A204.1 (cell line): ENCODE data around the gene PPHLN1.

Experiments used
- FAIRE-seq: peaks from 2 replicates; lab custom pipeline; 2012; peaks lifted over from hg19 to GRCh38; lab: Jason Lieb, UNC

PPHLN1 gene

GRCh38 chr12:42325653-42326474, at the start of gene PPHLN1, which contains the start of gene ZCRB1:
Gene PPHLN1, plus strand, starts transcription at chr12:42326167. Its CDS starts 9,736 bp downstream, at chr12:42335903.
Gene ZCRB1, minus strand, starts transcription at chr12:42326094. Its CDS starts 1,992 bp downstream, at chr12:42324102.
- FAIRE-seq, result no peak

DNA sequence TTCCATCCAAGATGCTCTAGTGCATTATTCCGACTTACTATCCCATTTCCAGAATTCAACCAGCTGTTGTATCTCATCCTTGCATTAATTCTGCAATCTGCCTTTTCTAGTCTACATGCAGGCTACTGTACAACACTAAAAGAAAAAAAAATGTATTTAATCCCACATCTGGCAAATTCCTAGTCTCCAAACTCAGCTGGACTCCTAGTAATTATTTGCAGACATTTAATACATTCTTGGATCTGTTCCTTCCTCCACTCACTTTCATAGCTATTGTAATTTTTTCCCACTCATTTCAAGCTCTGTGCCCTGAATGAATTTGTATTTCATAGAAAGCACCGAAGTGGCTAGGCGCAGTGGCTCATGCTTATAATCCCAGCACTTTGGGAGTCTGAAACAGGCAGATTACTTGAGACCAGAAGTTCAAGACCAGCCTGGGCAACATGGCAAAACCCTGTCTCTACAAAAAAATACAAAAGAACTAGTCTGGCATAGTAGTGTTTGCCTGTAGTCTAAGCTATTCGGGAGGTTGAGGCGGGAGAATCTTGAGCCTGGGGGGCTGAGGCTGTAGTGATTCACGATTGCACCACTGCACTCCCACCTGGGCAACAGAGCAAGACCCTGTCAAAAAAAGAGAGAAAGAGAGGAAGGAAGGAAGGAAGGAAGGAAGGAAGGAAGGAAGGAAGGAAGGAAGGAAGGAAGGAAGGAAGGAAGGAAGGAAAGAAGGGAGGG, 48.4 kb upstream of the PPHLN1 start:
- FAIRE-seq, result no peak

DNA sequence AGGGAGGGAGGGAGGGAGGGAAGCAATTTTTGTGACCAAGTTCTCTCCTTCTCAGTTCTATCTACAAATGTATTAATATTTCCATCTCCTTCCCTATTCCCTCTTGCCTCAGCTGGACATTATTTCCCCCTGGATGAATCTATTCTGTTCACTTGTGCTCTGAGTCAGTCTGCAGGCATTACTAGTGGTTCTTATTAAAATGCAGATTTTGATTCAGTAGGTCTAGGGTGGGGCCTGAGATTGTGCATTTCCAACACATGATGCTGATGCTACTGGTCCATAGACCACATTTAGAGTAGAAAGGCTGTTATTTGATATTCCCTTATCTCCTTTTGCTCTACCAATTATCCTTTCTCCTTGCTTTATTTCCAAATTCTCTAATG, 47.8 kb upstream of the PPHLN1 start:
- no peak for FAIRE-seq

DNA sequence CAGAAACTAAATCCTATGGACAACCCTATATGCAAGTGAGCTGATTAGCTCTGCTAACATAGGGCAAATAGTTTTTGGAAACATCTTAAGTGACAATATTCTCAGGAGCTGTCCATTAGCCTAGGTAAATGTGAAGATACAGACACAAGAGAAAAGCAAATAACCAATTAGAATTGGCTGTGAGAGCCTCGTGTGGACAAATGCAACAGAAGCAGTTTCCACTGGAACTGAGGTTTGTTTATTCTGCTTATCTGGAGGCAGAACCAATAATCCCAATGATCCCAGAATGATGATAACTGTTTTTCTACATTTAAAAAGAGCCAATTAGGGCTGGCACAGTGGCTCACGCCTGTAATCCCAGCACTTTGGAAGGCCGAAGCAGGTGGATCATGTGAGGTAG, 44.7 kb upstream of the PPHLN1 start:
- no peak for FAIRE-seq

- FAIRE-seq, result no peak
Observed at GRCh38 chr12:42281844-42282243, 44.1 kb upstream of the PPHLN1 start.

GRCh38 chr12:42282294-42282693, 43.7 kb upstream of the PPHLN1 start:
- no peak for FAIRE-seq

DNA sequence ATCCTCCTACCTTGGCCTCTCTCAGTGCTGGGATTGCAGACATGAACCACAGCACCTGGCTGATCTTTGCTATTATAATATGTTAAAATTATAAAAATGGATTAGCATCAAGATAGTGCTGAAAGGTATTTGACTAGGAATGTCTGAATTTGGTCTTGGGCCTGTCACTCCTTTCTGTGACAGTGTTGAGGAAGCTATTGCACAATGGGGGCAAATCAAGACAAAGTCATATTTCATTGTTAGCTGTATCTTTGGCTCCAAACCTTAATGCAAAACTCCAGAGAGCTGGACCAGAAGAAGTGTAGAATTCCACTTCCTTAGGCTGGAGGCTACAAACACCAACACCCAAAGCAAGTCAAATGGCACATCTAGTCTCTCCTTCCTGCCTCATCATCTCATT, 42.2 kb upstream of the PPHLN1 start:
- no peak for FAIRE-seq

GRCh38 chr12:42284157-42284556, 41.8 kb upstream of the PPHLN1 start:
- no peak for FAIRE-seq

DNA sequence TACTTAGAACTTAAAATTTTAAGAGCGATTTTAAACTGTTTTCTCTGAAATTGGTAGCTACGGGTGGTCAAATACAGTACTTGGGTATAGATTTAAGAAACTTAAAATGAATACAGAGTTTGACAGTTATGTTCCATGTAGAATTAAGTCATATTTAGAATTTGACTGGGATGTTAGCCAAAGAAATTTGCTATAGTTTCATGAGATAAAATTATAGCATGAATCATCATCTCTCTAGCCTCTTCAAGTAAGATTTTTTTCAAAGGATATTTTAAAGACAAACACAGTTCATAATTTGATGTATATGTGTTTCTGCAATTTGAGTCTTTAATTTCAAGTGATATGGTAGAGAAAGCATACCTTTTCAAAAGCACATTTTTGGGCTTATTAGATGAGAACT, 41.1 kb upstream of the PPHLN1 start:
- no peak for FAIRE-seq

GRCh38 chr12:42285431-42285830, 40.5 kb upstream of the PPHLN1 start:
- FAIRE-seq, result no peak

DNA sequence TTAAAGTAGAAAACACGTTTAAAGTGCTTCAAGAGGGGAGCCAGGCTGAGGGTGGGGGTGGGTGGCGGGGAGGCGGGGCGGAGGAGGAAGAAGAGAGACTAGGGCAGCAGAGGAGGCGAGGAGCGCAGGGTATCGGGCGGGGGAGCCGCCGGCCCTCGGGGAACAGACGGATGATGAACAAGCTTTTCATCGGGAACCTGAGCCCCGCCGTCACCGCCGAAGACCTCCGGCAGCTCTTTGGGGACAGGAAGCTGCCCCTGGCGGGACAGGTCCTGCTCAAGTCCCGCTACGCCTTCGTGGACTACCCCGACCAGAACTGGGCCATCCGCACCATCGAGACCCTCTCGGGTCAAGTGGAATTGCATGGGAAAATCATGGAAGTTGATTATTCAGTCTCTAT, 39.2 kb upstream of the PPHLN1 start:
- FAIRE-seq, result no peak

GRCh38 chr12:42288544-42288943, 37.4 kb upstream of the PPHLN1 start:
- no peak for FAIRE-seq

DNA sequence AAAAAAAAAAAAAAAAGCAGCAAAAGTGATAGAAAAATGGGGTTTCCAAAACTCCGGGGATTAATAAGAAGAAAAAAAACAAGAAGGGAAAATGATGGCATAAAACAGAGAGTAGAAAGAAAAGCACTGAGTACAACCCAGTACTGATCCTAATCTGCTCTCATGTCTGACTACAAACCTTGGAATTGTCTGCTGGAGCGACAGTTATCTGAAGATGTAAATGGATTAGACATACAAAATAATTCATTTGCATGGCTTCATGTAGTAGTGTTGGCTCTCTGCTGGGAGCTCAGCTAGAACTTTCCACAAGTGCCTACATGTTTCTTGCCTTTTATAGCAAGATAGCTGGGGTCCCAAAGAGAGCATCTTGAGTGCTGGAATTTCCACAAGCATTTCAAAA, 34.3 kb upstream of the PPHLN1 start:
- FAIRE-seq, result no peak

- FAIRE-seq, result no peak
Observed at GRCh38 chr12:42296503-42297109, 29.4 kb upstream of the PPHLN1 start.

GRCh38 chr12:42298887-42299286, 27.1 kb upstream of the PPHLN1 start:
- FAIRE-seq, result no peak

DNA sequence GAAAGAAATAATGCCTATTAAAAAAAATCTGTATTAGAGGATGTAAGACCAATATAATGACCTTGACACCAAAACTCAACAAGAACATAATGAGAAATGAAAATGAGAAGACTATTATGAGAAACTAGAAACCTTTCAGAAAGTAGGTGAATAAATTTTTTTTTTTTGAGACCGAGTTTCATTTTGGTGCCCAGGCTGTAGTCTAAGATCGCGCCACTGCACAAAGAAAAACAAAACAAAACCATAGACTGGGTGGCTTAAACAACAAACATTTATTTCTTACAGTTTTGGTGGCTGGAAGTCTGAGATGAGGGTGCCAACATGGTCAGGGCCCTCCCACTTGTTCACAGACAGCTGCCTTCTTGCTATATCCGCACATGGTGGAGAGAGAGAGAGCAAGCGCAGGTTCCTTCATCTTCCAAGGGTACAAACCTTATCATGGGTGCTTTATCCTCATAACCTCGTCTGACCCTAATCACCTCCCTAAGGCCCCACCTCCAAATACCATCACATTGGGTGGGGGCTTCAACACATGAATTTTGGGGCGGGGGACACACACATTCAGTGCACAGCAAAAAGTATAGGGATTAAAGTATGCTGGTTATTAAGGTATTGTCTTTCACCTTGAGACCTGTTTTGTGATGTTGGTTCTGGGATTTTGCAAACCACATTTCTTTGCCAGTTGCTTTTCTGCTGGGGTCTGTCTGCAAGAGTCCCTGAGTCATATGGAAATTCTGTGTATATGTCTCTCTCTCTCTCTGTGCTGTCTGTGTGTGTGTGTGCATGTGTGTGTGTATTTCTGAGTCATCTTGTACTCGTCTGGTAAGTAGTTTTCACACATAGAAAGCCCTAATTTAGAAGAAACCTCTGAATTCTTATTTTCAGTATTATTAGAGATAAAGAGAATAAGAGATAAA, 26.3 kb upstream of the PPHLN1 start:
- FAIRE-seq, result no peak

GRCh38 chr12:42306297-42306696, 19.7 kb upstream of the PPHLN1 start:
- FAIRE-seq, result no peak

DNA sequence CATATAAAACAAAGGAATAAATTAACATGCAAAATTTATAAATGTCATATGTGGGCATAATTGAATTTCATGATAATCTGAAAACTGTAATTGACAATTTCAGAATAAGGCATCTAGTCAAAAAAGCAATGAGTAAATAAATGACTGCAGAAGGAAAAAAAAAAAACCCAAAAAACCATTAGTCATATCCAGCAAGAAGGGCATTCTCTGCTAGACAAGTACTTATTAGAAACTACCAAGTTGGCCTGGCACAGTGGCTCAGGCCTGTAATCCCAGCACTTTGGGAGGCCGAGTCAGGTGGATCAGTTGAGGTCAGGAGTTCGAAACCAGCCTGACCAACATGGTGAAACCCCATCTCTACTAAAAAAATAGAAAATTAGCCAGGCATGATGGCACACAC, 17.6 kb upstream of the PPHLN1 start:
- FAIRE-seq, result no peak

DNA sequence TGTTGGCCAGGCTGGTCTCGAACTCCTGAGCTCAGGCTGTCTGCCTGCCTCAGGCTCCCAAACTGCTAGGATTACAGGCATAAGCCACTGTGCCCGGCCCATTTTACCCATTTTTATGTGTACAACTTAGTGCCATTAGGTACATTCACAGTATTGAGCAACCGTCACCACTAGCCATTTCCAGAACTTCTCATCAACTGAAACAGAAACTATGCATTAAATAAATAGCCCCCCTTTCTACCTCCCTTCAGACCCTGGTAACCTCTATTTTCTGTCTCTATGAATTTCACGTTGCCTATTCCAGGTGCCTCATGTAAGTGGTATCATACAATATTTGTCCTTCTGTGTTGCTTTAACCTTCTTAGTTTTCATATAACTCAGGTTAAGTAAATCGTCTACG, 16.0 kb upstream of the PPHLN1 start:
- no peak for FAIRE-seq

DNA sequence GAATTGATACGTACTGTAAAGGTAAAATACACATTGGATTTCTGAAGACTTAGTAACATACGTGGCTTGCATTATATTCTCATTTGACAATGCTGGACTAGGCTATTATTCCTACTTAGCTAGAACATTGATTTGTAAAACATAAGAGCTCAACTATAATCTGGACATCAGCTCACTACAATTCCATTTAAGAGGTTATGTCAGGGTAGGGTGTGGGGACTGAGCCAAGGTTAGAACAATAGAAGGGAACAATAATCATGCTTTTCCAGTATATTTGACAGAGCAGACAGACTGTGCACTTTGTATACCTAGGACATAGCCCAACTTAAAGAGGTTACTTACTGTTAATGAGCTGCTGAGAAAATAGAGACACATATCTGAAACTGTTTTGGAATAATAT, 10.9 kb upstream of the PPHLN1 start:
- no peak for FAIRE-seq

- FAIRE-seq, result no peak
Observed at GRCh38 chr12:42320796-42321195, 5.2 kb upstream of the PPHLN1 start.

DNA sequence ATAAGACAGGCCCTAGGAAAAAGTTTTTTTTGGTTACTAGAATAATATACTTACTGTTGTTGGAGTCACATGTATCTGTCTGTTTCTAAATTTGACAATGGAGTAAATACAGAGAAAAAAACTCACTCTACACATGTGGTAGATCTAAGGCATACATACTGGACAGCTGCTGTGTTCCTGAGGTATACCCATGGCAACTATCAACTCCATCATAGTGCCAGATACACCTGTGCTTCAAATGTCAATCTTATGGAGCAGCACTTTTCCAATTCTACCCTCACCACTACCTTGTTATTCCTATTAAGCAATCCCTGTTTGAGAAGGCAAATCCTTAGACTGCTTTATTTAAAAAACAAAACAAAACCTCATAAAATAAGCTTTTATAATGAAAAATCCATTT, 3.4 kb upstream of the PPHLN1 start:
- no peak for FAIRE-seq
